Small intestine (tissue), 7 donors: ENCODE data around the gene MAPK1. TPM values are rescaled to one million over a fixed set of nuclear protein-coding genes. Genes with fewer than 3 reads are reported as not detected.
A peak's percentile ranks its signal among the peaks of the same experiment; 100 is the strongest.

ENCODE experiments used
- DNase-seq, 2 donors: peaks; one replicate each; pipeline versions ENCODE4 v3.0.0 to v3.0.0-alpha.2; 2013
- FAIRE-seq: peaks from 2 replicates; lab custom pipeline; 2012; peaks lifted over from hg19 to GRCh38; lab: Jason Lieb, UNC
- H3K27ac ChIP-seq, 3 donors: one replicate each; pipeline ENCODE4 v1.5.1; 2013; ENCODE audit warnings: low read length in 2 of 3, mild to moderate bottlenecking in 2 of 3, control low read depth in 1 of 3, inconsistent platforms in 1 of 3, low read depth in 1 of 3, moderate library complexity in 1 of 3
- H3K27me3 ChIP-seq, 3 donors: one replicate each; pipeline ENCODE4 v1.6.1; 2013; ENCODE audit warnings: low read length in 3 of 3, inconsistent platforms in 1 of 3; ENCODE audit not compliant: control insufficient read depth in 3 of 3, insufficient read depth in 3 of 3
- H3K36me3 ChIP-seq, 3 donors: one replicate each; pipeline ENCODE4 v1.6.1; 2013; ENCODE audit warnings: low read length in 3 of 3, inconsistent platforms in 1 of 3, low read depth in 1 of 3, mild to moderate bottlenecking in 1 of 3, moderate library complexity in 1 of 3; ENCODE audit not compliant: control insufficient read depth in 3 of 3, insufficient read depth in 2 of 3
- H3K4me1 ChIP-seq, 3 donors: one replicate each; pipeline ENCODE4 v1.6.1; 2013; ENCODE audit warnings: low read length in 2 of 3, inconsistent platforms in 1 of 3, low read depth in 1 of 3, mild to moderate bottlenecking in 1 of 3, moderate library complexity in 1 of 3; ENCODE audit not compliant: control insufficient read depth in 3 of 3, insufficient read depth in 2 of 3
- H3K4me3 ChIP-seq, 3 donors: one replicate each; pipeline ENCODE4 v1.5.1; 2013; ENCODE audit warnings: low read length in 3 of 3, control low read depth in 1 of 3, inconsistent platforms in 1 of 3, low read depth in 1 of 3, mild to moderate bottlenecking in 1 of 3, moderate library complexity in 1 of 3
- H3K9me3 ChIP-seq, 2 donors: one replicate each; pipeline ENCODE4 v1.6.1; 2013; ENCODE audit warnings: low read depth in 1 of 2, low read length in 1 of 2; ENCODE audit not compliant: control insufficient read depth in 2 of 2, insufficient read depth in 1 of 2
- WGBS, 3 donors: extraction: QIAGEN DNeasy Blood & Tissue Kit; methylation state at CpG; one replicate each; pipeline ENCODE4 v1.1.7; 2013; 5-methylcytosine and 5-hydroxymethylcytosine counted together
- polyA plus RNA-seq, 4 donors: library from polyadenylated mRNA; stranded (reverse) in 3 of 4; unstranded in 1 of 4; fragments of 200-250 nt in 3 of 4; fragments of 120-200 nt in 1 of 4; gene quantifications; one replicate each; pipeline versions ENCODE4 v1.2.1 to v1.2.3, GENCODE V29; 2013
- donor health status: healthy with polysubstance abuse.
- donor health status: control.
- donor health status: control.
- donor health status: Bipolar disorder and iron deficiency.
- donor health status: healthy.

Gene MAPK1
- polyA plus RNA-seq, 4 donors: 10.3 to 76.5 (median 14.2) TPM

- Histone ChIP-seq H3K4me3 (no peak overlapping the region), H3K4me1 (no peaks in the 10 kb centered on the region), H3K27ac (no peak overlapping the region), H3K9me3 (no peaks in the 10 kb centered on the region), H3K36me3 (peaks cover 0 to 5% (median 0%) of the 10 kb centered on the region in 3 donors), H3K27me3 (no peaks in the 10 kb centered on the region)
- 11 to 69% (median 29%) methylated on average over 3 of the region's 3 CpGs for WGBS, 3 donors
- DNase-seq: no peak
- FAIRE-seq: no peak
Measured at GRCh38 chr22:21714786-21715185, 152.7 kb downstream of the MAPK1 start.

- H3K27ac ChIP-seq: no peak overlapping the region
- no peaks in the 10 kb centered on the region for H3K4me1 ChIP-seq
- FAIRE-seq: no peak
- no peak overlapping the region for H3K4me3 ChIP-seq
- WGBS, 3 donors: 54 to 82% (median 67%) methylated on average over 30 to 32 of the region's 32 CpGs
- H3K27me3 ChIP-seq: no peaks in the 10 kb centered on the region
- DNase-seq: peak in 1 of 2 donors; percentile 17
- peaks cover 0 to 7% (median 0%) of the 10 kb centered on the region in 3 donors for H3K36me3 ChIP-seq
- H3K9me3 ChIP-seq: no peaks in the 10 kb centered on the region
Measured at GRCh38 chr22:21714059-21714770, 153.2 kb downstream of the MAPK1 start.

DNA sequence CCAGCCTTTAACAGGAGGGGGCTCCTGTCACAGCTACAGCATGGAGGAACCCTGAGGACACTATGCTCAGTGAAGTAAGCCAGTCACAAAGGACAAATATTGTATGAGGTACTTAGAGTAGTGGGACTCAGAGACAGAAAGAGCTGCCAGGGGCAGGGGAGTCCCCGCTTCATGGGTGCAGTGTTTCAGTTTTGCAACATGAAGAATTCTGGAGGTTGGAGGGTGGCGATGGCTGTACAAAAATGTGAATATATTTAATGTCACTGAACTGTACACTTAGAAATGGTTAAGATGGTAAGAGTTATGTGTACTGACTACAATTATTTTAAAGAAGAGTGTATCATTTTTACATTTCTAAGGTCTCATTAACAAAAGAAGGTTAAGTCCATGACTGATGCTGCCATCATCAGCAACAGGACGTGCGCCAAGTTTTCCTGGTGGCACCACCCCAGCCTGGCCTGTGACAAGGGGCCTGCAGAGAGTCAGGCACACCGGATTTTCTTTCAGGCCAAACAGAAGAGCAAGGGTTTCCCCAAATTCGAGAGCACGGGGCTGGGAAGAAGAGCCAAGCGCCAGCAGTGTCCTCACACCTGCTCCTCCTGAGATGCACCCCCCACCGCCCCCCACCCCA is 153.9 kb downstream of the MAPK1 start:
- Histone ChIP-seq H3K27ac (no peak overlapping the region), H3K4me3 (no peak overlapping the region), H3K9me3 (no peaks in the 10 kb centered on the region), H3K4me1 (no peaks in the 10 kb centered on the region), H3K27me3 (no peaks in the 10 kb centered on the region), H3K36me3 (peaks cover 0 to 7% (median 0%) of the 10 kb centered on the region in 3 donors)
- WGBS, 3 donors: 66 to 73% (median 72%) methylated on average over 9 of the region's 9 CpGs
- DNase-seq: no peak
- no peak for FAIRE-seq

- Histone ChIP-seq H3K36me3 (peaks cover 0 to 7% (median 0%) of the 10 kb centered on the region in 3 donors), H3K27ac (no peak overlapping the region), H3K4me3 (no peak overlapping the region), H3K4me1 (no peaks in the 10 kb centered on the region), H3K27me3 (no peaks in the 10 kb centered on the region), H3K9me3 (no peaks in the 10 kb centered on the region)
- WGBS, 3 donors: 9 to 17% (median 16%) methylated on average over 14 of the region's 14 CpGs
- DNase-seq (peak; percentile 75 to 80), FAIRE-seq (no peak)
Measured at GRCh38 chr22:21712751-21713427, 154.6 kb downstream of the MAPK1 start.

GRCh38 chr22:21711851-21712250 is 155.6 kb downstream of the MAPK1 start:
- Histone ChIP-seq H3K27ac (no peak overlapping the region), H3K4me3 (no peak overlapping the region), H3K27me3 (no peaks in the 10 kb centered on the region), H3K9me3 (no peaks in the 10 kb centered on the region), H3K4me1 (no peaks in the 10 kb centered on the region), H3K36me3 (peaks cover 0 to 7% (median 0%) of the 10 kb centered on the region in 3 donors)
- no peak for DNase-seq
- no peak for FAIRE-seq
- 92 to 96% (median 93%) methylated on average over 4 of the region's 4 CpGs for WGBS, 3 donors

- H3K27ac ChIP-seq: no peak overlapping the region
- FAIRE-seq (no peak), DNase-seq (no peak)
- WGBS, 3 donors: 74 to 82% (median 78%) methylated on average over 7 of the region's 7 CpGs
- no peaks in the 10 kb centered on the region for H3K4me1 ChIP-seq
- H3K36me3 ChIP-seq: peaks cover 0 to 7% (median 0%) of the 10 kb centered on the region in 3 donors
- H3K27me3 ChIP-seq: no peaks in the 10 kb centered on the region
- no peak overlapping the region for H3K4me3 ChIP-seq
- H3K9me3 ChIP-seq: no peaks in the 10 kb centered on the region
Measured at GRCh38 chr22:21710156-21710555, 157.3 kb downstream of the MAPK1 start.

GRCh38 chr22:21709688-21710087 is 157.8 kb downstream of the MAPK1 start:
- 86 to 92% (median 88%) methylated on average over 8 of the region's 8 CpGs for WGBS, 3 donors
- Histone ChIP-seq H3K9me3 (no peaks in the 10 kb centered on the region), H3K27ac (no peak overlapping the region), H3K27me3 (no peaks in the 10 kb centered on the region), H3K36me3 (peaks cover 0 to 7% (median 0%) of the 10 kb centered on the region in 3 donors), H3K4me3 (no peak overlapping the region), H3K4me1 (no peaks in the 10 kb centered on the region)
- no peak for FAIRE-seq
- no peak for DNase-seq

DNA sequence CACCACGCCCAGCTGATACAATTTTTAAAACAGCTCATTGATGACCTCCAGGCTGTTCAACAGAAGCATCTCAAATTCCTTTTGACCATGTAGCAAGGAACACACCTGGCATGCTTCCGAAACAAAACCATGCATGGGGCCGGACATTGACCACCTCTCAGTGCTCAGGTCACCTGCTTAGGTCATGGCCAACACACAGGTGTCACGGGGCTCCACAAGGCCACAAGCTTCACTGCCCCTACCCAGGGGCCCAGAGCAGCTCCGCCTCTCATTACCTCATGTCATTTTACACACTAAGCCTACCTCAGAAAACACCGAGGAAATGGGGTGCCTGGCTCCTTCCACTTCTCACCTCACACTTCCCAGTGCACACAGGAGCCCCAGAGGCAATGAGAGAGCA is 158.5 kb downstream of the MAPK1 start:
- no peak overlapping the region for H3K27ac ChIP-seq
- H3K4me3 ChIP-seq: no peak overlapping the region
- H3K27me3 ChIP-seq: no peaks in the 10 kb centered on the region
- FAIRE-seq (no peak), DNase-seq (no peak)
- H3K9me3 ChIP-seq: no peaks in the 10 kb centered on the region
- no peaks in the 10 kb centered on the region for H3K4me1 ChIP-seq
- H3K36me3 ChIP-seq: peaks cover 0 to 7% (median 0%) of the 10 kb centered on the region in 3 donors
- 87 to 97% (median 93%) methylated on average over 6 of the region's 6 CpGs for WGBS, 3 donors
